HG02623 (cell line): ENCODE results near the gene TNFRSF8.

Source experiments
- ATAC-seq: cut with Tn5 transposase; IDR thresholded peaks from one replicate; pipeline ENCODE4 v1.9.1; 2021; ENCODE audit warnings: moderate library complexity; ENCODE audit not compliant: unreplicated experiment

Gene TNFRSF8

DNA sequence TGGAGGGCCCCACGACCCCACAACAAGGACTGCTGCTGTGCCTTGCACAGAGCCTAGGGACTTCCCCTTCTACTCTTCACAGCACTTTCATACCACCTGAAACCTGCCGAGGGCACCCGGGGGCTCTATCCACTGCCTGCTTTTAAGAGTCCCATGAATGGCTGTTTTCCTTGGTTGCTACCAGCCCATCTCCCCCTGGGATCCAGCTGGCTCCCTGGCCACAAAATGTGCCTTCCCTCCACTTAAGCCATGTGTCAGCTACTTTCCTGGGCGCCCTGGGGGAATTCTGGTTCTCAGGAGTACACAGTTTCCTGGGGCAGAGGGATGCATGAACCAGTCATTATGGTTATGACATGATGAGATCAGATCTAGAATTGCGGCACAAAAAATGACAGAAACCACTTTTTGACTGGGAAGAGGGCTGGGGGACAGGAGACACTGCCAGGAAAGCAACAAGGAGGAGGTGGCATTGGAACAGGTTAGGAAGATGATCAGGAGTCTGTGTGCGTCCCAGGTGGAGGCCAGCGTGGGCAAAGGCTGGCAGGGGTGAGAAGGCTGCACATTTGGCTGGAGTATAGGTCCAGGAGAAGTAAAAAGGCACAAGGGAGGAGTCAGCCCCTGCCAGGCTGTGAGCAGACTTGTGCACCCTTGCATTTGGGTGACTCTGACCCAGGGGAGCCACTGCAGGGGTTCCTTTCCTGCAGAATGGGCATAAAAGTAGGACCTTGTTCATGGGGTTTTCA lies 3.2 kb upstream of the TNFRSF8 start:
- ATAC-seq, result no peak

DNA sequence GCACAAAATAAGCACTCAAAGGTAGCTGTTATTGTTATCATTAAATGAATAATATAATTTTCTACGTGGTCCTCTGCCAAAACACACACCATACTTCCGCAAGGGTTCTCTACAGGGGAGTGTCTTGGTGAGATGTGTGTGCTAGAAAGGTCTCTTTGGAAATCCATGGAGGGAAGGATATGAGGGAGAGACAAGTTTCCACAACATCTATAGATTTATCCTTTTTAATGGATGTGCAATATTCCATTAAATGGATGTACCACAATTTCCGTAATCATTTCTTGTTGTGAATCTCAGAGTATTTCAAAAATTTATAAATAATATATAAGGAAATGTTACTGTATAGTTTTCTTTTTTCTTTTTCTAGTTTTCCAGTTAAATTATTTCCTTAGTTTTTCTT lies 2.6 kb upstream of the TNFRSF8 start:
- ATAC-seq, result no peak

DNA sequence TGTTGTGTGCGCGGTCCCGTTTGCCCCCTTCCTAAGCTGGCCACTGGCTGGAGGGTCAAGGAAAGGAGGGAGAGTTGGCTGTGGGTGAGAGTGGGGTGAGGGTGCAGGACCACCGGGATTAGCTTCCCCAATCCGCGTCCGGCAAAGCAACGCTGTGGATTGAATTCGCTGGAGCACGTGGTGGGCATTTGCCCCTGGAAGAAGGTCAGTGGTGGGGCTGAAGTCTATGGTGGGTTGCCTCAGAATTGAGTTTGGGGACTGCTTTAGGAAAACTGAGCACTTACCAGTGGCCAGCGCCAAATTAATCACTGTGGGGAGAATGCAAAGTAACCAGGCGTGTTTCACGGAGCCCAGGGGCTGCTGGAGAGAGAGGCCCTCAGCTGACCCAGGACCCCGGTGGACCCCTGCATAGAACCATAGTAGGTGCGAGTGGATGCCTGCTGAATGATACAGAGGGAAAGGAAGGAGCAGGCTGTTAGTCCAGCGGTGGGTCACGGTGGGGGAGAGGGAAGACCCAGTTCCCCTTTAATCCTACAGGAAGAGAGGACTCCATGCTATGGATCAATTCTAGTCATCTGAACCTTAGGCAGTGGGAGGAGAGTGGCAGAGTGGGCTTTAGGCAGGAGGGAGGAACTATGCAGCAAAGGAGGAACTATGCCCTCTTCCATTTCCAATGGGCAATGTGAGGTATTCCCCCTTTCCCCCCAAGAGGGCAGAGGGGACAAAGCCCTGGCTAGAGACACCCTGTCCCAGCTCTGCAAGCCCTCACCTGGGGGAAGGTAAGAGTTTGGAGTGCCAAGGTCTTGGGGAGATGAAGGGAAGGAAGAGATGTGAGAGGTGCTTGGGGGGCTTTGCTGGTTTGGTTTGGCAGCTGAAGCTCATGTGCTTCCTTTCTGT lies 1.2 kb downstream of the TNFRSF8 start:
- no peak for ATAC-seq

DNA sequence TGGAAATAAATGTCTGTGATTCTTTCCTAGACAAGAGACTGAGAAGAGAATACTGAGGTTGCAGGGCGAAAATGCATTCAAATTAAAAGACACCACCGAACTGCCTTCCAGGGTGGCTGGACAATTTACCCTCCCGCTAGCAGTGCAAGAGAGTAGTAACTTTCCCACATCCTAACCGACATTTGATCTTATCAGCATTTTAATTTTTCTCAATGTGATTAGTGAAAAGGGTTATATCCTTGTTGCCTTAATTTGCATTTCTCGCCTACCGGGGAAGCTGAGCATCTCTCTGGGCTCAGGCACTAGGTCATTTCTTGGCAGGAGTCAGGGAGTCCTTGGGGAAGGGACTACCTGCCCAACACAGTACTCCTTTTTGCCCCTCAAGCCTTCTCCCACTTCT lies 2.8 kb downstream of the TNFRSF8 start:
- ATAC-seq, result no peak

DNA sequence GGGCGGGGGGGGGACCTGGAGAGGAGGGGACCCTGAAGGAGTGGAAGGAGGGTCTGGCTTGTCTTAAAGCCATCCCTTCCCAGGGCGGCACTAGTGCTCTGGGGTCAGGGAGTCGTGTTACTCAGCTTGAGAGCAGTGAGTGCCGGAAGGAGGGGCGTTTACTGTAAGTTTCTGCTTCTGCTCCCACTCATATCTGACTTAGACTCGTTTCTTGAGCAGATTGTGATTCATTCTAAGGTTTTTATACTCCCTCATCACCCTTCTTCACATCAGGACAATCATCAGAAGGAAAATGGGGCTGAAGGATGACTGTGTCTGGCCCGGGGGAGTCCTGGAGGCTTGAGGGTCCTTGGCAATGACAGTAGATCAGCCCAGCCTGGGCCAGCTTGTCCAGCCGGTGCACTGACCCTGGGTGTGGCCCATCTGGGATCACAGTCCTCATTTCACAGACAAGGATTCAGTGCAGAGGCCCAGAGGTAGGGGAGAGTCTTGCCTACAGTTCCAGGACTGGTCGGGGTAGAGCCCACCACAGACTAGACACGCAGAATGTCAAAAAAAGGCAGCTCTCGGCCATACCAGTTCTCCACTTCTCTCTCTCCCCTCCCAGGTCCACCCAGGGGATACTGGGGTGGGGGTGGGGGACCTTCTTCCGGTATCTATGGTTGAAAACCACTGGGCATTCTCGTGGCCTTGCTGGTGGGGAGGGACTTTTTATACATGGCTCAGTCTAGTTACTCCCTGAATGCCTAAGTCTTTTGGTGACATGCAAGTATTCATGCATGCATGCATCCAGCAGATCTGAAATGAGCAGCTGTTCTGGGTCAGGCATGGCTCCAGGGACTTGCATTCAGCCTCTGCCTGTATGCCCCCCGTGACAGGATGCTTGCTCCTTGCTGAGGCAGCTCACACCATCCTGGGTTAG lies 5.1 kb downstream of the TNFRSF8 start:
- no peak for ATAC-seq

DNA sequence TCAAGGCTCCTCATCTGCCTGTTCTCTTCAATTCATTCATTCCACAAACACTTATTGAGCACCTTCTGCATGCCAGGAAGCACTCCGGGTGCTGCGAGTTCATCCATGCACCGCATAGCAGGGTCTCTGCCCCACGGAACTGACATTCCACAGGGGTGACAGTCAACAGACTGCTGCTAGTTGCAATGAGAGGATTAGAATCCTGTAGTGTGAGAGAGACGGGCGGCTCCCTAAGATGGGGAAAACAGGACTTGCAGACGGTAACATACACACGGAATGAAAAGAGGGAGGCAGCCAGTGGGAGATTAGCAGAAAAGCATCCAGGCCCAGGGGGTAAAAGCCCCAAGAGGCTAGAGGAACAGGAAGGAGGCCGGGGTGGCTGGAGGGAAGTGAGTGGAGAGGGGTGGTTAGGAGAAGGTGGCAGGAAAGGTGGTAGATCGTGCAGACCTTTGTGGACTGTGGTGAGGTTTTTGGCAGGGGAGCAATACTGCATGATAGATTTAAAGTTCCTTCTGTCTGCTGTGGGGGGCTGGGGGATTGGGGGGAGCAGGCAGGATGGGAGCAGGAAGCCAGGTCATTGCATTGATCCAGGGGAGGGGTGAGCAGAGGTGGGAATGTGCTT lies 6.6 kb downstream of the TNFRSF8 start:
- ATAC-seq, result no peak

DNA sequence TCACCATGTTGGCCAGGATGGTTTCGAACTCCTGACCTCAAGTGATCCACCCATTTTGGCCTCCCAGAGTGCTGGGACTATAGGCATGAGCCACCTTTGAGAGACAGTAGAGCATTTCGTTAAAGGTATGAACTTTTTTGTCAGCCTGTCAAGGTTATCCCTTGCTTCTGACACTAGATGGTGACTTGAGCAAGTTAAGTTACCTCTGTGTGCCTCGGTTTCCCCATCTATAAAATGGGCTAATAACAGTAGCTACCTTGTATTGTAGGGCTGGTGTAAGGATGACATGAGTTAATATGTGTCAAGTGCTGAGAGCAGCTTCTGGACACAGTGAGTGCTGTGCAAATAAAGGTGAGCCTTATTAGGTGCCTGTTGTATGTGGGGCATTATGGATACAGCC lies 8.8 kb downstream of the TNFRSF8 start:
- no peak for ATAC-seq

DNA sequence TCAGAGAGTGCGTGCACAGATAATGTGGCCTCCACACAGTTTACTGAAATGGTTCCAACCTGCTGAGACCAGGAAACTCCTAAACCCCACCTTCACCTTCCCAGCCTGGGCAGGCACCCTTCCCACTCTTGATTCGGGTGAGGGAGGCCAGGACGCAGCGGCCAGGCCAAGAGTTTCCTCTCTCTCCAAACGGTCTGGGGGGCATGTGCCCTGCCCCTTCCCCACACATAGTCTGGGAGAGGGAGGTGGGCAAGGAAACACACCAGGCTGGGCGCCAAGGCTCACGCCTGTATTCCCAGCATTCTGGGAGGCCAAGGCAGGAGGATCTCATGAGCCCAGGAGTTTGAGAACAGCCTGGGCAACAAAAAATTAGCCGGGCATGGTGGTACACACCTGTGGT lies 9.6 kb downstream of the TNFRSF8 start:
- ATAC-seq, result no peak

DNA sequence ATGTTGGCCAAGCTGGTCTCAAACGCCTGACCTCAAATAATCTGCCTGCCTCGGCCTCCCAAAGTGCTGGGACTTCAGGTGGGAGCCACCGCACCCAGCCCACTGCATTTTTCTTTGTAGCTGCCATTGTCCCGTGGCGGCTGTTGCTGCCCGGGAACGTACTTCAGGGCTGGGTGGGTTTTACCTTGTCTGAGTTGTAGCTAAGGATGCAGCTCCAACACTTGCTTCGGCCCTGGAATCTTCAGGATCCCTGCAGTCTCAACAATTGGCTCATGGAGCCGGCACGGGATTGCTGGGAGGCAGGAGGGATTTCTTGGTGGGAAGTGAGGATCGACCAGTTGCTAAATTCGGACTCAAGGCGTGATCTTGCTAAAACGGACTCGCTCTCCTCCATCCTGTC lies 10.7 kb downstream of the TNFRSF8 start:
- ATAC-seq, result no peak

DNA sequence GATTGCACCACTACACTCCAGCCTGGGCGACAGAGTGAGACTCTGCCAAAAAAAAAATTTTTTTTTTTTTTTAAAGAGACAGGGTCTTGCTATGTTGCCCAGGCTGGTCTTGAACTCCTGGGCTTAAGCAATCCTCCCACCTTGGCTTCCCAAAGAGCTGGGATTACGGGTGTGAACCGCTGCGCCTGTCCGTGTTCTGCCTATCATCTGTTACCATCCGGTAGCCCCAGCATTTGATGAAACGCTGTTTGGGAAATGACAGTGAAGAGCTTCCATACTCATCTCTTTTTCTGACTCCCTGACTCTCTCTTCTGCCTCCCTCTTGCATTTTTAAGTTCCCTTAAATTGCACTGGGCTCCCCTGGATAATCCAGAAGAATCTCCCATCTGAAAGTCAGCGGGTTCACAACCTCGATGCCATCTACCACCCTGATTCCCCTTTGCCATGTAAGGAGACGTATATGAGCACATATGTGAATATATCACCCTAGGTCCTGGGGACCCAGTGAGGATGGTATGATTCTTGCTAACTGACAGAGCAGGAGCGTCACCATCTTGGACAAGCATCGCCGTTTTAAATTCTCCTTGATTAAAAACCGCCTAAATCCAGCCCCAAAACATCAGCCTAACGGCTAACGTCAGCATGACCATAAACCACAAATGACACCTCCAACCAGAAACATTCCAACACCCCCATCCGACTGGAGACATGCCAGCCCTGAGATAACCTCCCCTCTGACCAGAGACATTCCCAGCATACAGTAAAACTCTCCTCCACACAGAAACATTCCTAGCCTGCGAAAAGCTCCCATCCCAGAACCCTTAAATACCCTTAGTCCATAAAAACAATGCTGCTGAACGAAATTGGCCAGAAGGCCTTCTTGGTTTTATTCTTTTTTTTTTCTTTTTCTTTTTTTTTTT lies 12.4 kb downstream of the TNFRSF8 start:
- no peak for ATAC-seq

DNA sequence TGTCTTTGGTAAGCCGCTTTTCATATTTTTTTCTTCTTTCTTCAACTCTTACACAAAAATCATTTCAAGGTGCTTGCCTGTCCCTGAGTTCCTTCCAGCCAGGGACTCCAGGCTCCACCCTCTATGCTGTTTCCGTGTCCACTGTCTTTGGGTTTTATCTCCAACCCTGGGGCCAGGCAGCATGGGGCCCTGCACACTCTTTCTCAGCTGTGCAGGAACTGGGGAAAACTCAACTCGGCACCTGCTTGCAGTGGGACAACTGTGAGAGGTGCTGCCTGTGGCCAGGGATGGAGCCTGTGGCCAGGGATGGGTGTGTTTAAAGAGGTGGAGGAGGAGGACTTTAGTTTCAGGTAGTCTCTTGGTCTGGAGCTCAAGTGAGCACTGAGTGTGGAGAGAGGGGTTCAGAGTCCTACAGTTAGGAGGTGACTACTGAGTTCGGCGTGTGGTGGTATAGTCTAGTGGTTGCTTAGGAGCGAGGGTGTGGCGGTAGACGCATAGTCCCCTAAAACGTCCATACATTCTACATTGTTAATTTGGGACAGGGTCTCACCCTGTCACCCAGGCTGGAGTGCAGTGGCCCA lies 13.4 kb downstream of the TNFRSF8 start:
- ATAC-seq, result no peak

DNA sequence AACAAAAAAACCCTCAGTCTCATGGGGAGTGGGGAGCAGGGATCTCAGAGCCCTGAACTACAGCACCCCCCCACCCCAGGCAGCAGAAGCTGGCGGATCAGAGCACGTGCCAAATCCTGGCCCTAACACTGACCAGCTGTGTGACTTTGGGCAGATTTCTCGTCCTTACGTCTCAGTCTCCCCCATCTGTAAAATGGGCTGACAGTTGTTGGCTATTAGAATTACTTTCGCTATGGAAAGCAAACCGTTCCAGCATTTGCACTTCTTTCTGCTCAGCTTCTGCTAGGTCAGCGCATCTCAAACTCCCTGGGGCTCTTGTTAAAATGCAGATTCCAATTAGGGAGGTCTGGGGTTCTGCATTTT lies 15.5 kb downstream of the TNFRSF8 start:
- no peak for ATAC-seq

DNA sequence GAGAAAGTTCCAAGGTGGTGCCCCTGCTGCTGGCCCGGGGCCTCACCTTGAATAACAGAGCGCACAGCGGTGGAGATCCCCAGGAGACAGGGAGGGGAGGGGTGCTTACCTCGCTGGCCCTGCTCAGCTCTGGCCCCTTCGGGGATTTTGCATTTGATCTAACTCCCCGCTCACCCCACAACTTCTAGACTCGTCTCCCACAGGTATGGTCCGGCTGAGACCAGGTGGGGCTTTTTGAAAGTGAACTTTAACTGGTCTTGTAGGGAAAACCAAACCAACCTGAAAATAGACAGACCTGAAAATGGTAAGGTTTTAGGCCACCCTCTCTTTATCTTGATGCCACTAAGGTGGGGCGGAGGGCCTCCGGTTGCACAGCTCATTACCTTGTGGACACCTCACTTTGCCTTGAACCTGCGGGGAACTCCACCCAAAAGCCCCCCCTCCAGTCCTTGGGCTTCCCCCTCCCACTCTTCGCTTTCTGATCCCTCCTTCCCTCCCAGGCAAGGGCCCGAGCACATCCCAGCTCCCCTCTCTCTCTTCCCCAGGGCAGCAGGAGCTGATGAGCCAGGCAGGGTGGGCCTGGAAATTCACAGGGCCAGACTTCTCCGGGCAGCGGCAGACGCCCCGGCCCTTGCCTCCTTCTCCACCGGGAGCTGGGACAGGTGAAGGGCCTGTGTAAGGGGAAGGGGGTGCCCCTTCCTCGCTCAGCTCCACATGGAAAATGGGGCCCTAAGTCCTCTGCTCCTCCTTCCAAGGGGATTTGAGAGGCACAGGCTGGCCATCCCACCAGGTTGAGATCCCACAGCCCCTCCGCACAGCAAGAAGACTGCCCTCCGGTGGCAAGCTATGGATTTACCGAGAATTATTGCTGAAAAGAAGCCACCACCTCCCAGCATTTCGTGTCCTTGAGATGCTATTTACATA lies 16.1 kb downstream of the TNFRSF8 start:
- ATAC-seq, result peak; percentile 56

DNA sequence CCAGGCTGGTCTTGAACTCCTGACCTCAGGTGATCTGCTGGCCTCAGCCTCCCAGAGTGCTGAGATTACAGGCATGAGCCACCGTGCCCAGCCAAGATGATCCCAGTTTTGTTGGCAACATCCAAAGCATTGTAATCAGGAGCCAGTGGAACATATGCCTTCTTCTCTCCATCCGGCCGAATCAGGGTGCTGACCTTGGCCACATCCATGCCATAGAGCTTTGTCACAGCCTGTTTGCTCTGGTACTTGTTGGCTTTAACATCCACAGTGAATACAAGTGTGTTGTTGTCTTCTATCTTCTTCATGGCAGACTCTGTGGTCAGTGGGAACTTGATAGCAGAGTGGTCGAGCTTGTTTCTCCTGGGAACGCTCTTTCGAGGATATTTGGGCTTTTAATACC lies 17.1 kb downstream of the TNFRSF8 start:
- ATAC-seq, result no peak

DNA sequence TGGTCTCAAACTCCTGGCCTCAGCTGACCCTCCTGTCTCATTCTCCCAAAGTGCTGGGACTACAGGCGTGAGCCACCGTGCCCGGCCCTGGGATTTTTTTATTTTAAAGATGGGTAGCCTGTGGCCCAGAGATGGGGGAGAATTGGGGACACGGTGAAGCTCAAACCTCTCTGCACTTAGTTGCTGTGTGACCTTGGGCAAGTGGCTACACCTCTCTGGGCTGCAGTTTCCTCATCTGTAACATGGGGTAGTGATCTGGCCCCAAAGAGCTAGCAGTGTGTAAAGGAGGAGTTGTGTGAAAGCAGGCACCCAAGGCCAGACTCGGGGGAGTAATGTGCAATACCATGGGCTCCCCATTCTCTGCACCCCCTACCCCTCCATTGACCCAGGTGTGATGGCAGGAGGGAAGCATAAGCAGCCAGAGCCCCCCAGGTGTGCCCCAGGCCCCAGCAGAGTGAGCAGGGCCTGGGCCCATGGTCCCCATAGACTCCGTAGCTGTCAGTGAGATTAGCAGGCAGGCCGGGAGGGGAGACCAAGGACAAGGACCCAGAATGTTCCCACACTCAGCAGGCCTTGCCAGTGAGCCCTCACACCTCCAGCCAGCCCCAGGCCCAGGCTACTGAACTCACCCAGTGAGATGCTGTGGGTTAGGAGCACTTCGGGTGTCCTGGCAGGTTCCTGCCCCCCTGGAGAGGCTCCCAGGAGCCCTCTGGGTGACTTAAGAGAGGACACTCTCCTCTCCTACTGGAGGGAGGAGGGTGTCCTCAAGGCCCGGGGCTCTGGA lies 17.9 kb downstream of the TNFRSF8 start:
- ATAC-seq, result no peak

DNA sequence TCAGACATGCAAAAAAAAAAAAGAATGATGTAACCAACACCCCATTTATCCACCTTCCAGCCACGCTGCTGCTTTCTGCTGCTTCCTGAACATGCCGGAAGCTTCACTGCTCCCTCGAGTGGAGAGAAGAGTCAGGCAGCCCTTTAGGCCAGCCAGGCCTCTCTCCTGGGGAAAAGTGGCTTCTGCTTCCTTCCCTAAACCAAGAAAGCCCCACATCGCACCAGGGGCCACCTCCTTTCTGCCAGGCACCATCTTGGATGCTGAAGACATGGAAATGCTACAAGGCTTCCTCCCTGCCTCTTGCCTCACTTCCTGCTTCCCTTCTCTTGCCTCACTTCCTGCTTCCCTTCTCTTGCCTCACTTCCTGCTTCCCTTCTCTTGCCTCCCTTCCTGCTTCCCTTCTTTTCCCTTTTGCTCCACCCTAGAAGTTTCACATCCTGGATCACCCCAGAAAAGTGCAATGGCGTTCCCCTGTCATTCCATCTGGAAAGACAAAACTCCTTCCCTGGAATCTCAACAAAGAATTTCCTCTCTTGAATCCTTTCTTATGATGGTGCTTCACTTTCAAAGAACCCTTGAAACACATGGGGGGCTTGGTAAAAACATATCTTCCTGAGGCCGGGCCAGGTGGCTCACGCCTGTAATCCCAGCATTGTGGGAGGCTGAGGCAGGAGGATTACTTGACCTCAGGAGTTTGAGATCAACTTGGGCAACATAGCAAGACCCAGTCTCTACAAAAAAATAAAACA lies 18.7 kb downstream of the TNFRSF8 start:
- no peak for ATAC-seq

DNA sequence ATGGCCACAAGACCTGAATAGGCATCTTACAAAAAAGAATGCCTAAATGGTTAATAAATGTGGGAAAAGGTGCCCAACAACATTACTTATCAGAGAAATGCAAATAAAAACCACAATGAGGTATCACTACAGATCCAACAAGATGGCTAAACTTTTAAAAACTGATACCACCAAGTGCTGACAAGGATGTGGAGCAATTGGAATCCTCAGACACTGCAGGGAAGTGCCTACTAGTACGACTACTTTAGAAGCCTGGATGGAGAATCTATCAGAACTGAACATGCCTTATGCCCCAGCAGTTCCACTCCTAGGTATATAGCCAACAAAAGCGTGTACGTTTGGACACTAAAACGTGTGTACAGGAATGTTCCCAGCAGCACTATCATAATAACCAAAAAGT lies 19.9 kb downstream of the TNFRSF8 start:
- ATAC-seq, result no peak
